Neuronal stem cell (in vitro differentiated cells): ENCODE measurements around the gene PMPCB. TPM values are rescaled to one million over a fixed set of nuclear protein-coding genes. Genes with fewer than 3 reads are reported as not detected.

ENCODE experiments used
- DNase-seq: peaks from one replicate; pipeline ENCODE4 v3.0.0-alpha.2; 2013; ENCODE audit warnings: low spot score
- H2AFZ ChIP-seq: one replicate; pipeline ENCODE4 v1.6.1; 2013; ENCODE audit warnings: mild to moderate bottlenecking, low read length, inconsistent platforms
- H2AK5ac ChIP-seq: 2 replicates; pipeline ENCODE4 v1.6.1; 2013; ENCODE audit warnings: low read depth, mild to moderate bottlenecking, inconsistent platforms, low read length, moderate library complexity, mixed read lengths
- H2BK120ac ChIP-seq: 2 replicates; pipeline ENCODE4 v1.6.1; 2013; ENCODE audit warnings: low read depth, mild to moderate bottlenecking, inconsistent platforms, low read length, moderate library complexity, mixed read lengths
- H2BK12ac ChIP-seq: one replicate; pipeline ENCODE4 v1.6.1; 2013; ENCODE audit warnings: low read length, inconsistent platforms
- H2BK15ac ChIP-seq: 2 replicates; pipeline ENCODE4 v1.6.1; 2013; ENCODE audit warnings: mild to moderate bottlenecking, low read length, inconsistent platforms, mixed read lengths
- H2BK5ac ChIP-seq: one replicate; pipeline ENCODE4 v1.6.1; 2013; ENCODE audit warnings: inconsistent platforms, mild to moderate bottlenecking, low read length, moderate library complexity
- H3K14ac ChIP-seq: one replicate; pipeline ENCODE4 v1.6.1; 2013; ENCODE audit warnings: low read length, inconsistent platforms
- H3K18ac ChIP-seq: 2 replicates; pipeline ENCODE4 v1.6.1; 2013; ENCODE audit warnings: low read length, inconsistent platforms
- H3K23ac ChIP-seq: 2 replicates; pipeline ENCODE4 v1.6.1; 2013; ENCODE audit warnings: low read depth, mild to moderate bottlenecking, mixed read lengths, low read length, inconsistent platforms; ENCODE audit not compliant: poor library complexity
- H3K27ac ChIP-seq: replicated peaks from 3 replicates; pipeline ENCODE4 v1.5.1; 2013; ENCODE audit warnings: low read length, inconsistent platforms
- H3K27me3 ChIP-seq, 3 experiments: 2 replicates each; pipeline ENCODE4 v1.6.1; 2013; ENCODE audit warnings: low read length in 3 of 3, mild to moderate bottlenecking in 2 of 3, inconsistent platforms in 1 of 3, low read depth in 1 of 3, mixed read lengths in 1 of 3, moderate library complexity in 1 of 3; ENCODE audit not compliant: control insufficient read depth in 3 of 3, insufficient read depth in 3 of 3
- H3K36me3 ChIP-seq, 2 donors: replicated peaks in 1 of 2; 2 replicates each; pipeline ENCODE4 v1.6.1; 2013; ENCODE audit warnings: low read length in 2 of 2; ENCODE audit not compliant: control insufficient read depth in 2 of 2, insufficient read depth in 2 of 2
- H3K4ac ChIP-seq: 2 replicates; pipeline ENCODE4 v1.6.1; 2013; ENCODE audit warnings: inconsistent platforms, mild to moderate bottlenecking, low read length, moderate library complexity
- H3K4me1 ChIP-seq, 2 donors: 1 replicate in 1 of 2; 2 replicates in 1 of 2; pipeline ENCODE4 v1.6.1; 2013; ENCODE audit warnings: low read length in 2 of 2, low read depth in 1 of 2; ENCODE audit not compliant: control insufficient read depth in 2 of 2, insufficient read depth in 1 of 2
- H3K4me2 ChIP-seq: one replicate; pipeline ENCODE4 v1.6.1; 2013; ENCODE audit warnings: mild to moderate bottlenecking, low read length, inconsistent platforms; ENCODE audit not compliant: insufficient read depth, poor library complexity, severe bottlenecking
- H3K4me3 ChIP-seq, 2 donors: 2 replicates each; pipeline ENCODE4 v1.5.1; 2013; ENCODE audit warnings: low read length in 2 of 2, mild to moderate bottlenecking in 2 of 2, inconsistent platforms in 1 of 2, moderate library complexity in 1 of 2
- H3K79me1 ChIP-seq: one replicate; pipeline ENCODE4 v1.6.1; 2013; ENCODE audit warnings: low read depth, mild to moderate bottlenecking, inconsistent platforms, low read length, moderate library complexity
- H3K9ac ChIP-seq: one replicate; pipeline ENCODE4 v1.6.1; 2013; ENCODE audit warnings: mild to moderate bottlenecking, low read depth, low read length, inconsistent platforms; ENCODE audit not compliant: poor library complexity
- H3K9me3 ChIP-seq, 2 donors: replicated peaks in 1 of 2; 2 replicates each; pipeline versions ENCODE3 to v1.6.1; 2013; ENCODE audit warnings: low read length in 2 of 2, mild to moderate bottlenecking in 2 of 2, inconsistent platforms in 1 of 2, low read depth in 1 of 2, mixed read lengths in 1 of 2, moderate library complexity in 1 of 2; ENCODE audit not compliant: control insufficient read depth in 2 of 2, insufficient read depth in 1 of 2
- H4K8ac ChIP-seq: one replicate; pipeline ENCODE4 v1.6.1; 2013; ENCODE audit warnings: low read depth, mild to moderate bottlenecking, inconsistent platforms, low read length, moderate library complexity
- H4K91ac ChIP-seq: one replicate; pipeline ENCODE4 v1.6.1; 2013; ENCODE audit warnings: low read length, low read depth, mild to moderate bottlenecking, inconsistent platforms; ENCODE audit not compliant: poor library complexity
- WGBS, 2 donors: extraction: QIAGEN DNeasy Blood & Tissue Kit; methylation state at CpG; one replicate each; pipeline ENCODE4 v1.1.7; 2013; ENCODE audit warnings: missing lambda C conversion rate in 2 of 2, mixed read lengths in 1 of 2; ENCODE audit not compliant: insufficient read length in 2 of 2, insufficient replicate concordance in 1 of 2; ENCODE audit errors: extremely low coverage in 2 of 2; 5-methylcytosine and 5-hydroxymethylcytosine counted together
- small RNA-seq: library from polyadenylated mRNA; stranded (forward); fragments of <200 nt; extraction: miRNeasy Mini kit (QIAGEN cat#:217004); gene quantifications from one replicate; pipeline ENCODE3, GENCODE V24; 2013; ENCODE audit not compliant: insufficient read depth

The PMPCB gene

GRCh38 chr7:103349805-103350204 is 52.6 kb downstream of the PMPCB start:
- Histone ChIP-seq H2BK120ac (no peak overlapping the region), H3K9ac (no peak overlapping the region), H3K4me2 (no peak overlapping the region), H3K4ac (no peak overlapping the region), H2AFZ (no peak overlapping the region), H2AK5ac (no peak overlapping the region), H3K9me3 (no peaks in the 10 kb centered on the region), H3K23ac (no peak overlapping the region), H3K27ac (no peak overlapping the region), H2BK12ac (no peak overlapping the region), H3K79me1 (peaks cover 5% of the 10 kb centered on the region), H3K4me1 (peaks cover 3 to 6% of the 10 kb centered on the region in 2 donors), H4K91ac (no peak overlapping the region), H2BK5ac (no peak overlapping the region), H4K8ac (no peak overlapping the region), H3K18ac (no peak overlapping the region), H3K27me3 (no peaks in the 10 kb centered on the region), H3K4me3 (no peak overlapping the region), H2BK15ac (no peak overlapping the region), H3K14ac (no peak overlapping the region), H3K36me3 (peaks cover 2 to 43% of the 10 kb centered on the region in 2 donors)
- WGBS, 2 donors = no CpG with 5 or more reads among the region's 1 CpG
- no peak for DNase-seq

Small RNA genes lying within 50 kb of the gene (small RNA-seq; reads per million reads assigned to genes)
- gene RPS29P16 = not detected
